Stimulated activated CD4-positive, alpha-beta T cell treated with anti-CD3 and anti-CD28 coated beads, TNF-alpha, amount 100 ng/mL, for 48 hours (primary cell): ENCODE results near the gene KPRP.

Experiments
- DNase-seq, 3 donors: peaks; one replicate each; pipeline ENCODE4 v3.0.0-alpha.2; 2020; ENCODE audit warnings: low read depth in 3 of 3

KPRP gene

GRCh38 chr1:152757747-152758146 is at the start of gene KPRP:
TSS of gene KPRP (plus strand) at chr1:152758025. CDS start at chr1:152759589, 1,564 bp downstream.
- DNase-seq = no peak

GRCh38 chr1:152718238-152718637 is 39.6 kb upstream of the KPRP start:
- no peak for DNase-seq

- no peak for DNase-seq
These were observed 32.6 kb upstream of the KPRP start for GRCh38 chr1:152725261-152725660.

- no peak for DNase-seq
These were observed 28.8 kb upstream of the KPRP start for GRCh38 chr1:152728986-152729385.

- no peak for DNase-seq
These were observed 22.2 kb upstream of the KPRP start for GRCh38 chr1:152735648-152736047.

GRCh38 chr1:152737997-152738396 is 19.8 kb upstream of the KPRP start:
- no peak for DNase-seq

- DNase-seq = no peak
These were observed 18.0 kb upstream of the KPRP start for GRCh38 chr1:152739841-152740240.

- no peak for DNase-seq
These were observed 16.2 kb upstream of the KPRP start for GRCh38 chr1:152741656-152742055.

GRCh38 chr1:152743371-152744145 is 14.3 kb upstream of the KPRP start:
- no peak for DNase-seq

- no peak for DNase-seq
These were observed 12.5 kb upstream of the KPRP start for GRCh38 chr1:152745289-152745704.

GRCh38 chr1:152745765-152746444 is 11.9 kb upstream of the KPRP start:
- DNase-seq = no peak

- DNase-seq = no peak
These were observed 10.0 kb upstream of the KPRP start for GRCh38 chr1:152747831-152748230.

GRCh38 chr1:152752225-152752624 is 5.6 kb upstream of the KPRP start:
- no peak for DNase-seq

GRCh38 chr1:152753586-152753985 is 4.2 kb upstream of the KPRP start:
- no peak for DNase-seq

- no peak for DNase-seq
These were observed 953 bp upstream of the KPRP start for GRCh38 chr1:152756872-152757271.

GRCh38 chr1:152758636-152759035 is 811 bp downstream of the KPRP start:
- no peak for DNase-seq

- DNase-seq = no peak
These were observed 1.8 kb downstream of the KPRP start for GRCh38 chr1:152759453-152760173.

- no peak for DNase-seq
These were observed 2.8 kb downstream of the KPRP start for GRCh38 chr1:152760551-152761190.

GRCh38 chr1:152761609-152762213 is 3.9 kb downstream of the KPRP start:
- DNase-seq = no peak

GRCh38 chr1:152768847-152769533 is 11.2 kb downstream of the KPRP start:
- DNase-seq = no peak

GRCh38 chr1:152770411-152770810 is 12.6 kb downstream of the KPRP start:
- no peak for DNase-seq
